Keratinocyte (primary cell): ENCODE results near the gene EPSTI1.

Experiments
- EZH2 ChIP-seq: IDR thresholded peaks from one replicate; pipeline ENCODE4 v1.6.1; 2012; ENCODE audit warnings: inconsistent platforms, mild to moderate bottlenecking, low read length, moderate library complexity
- TF ChIP-seq, protein P1 (sequence below), 3 experiments: IDR thresholded peaks in 1 of 3; conservative IDR thresholded peaks in 1 of 3; optimal IDR thresholded peaks in 1 of 3; 2 replicates in 2 of 3; 3 replicates in 1 of 3; pipeline versions ENCODE3 to v1.5.1; 2011; ENCODE audit warnings: low read length in 3 of 3, mild to moderate bottlenecking in 3 of 3, moderate library complexity in 2 of 3, control low read depth in 1 of 3, inconsistent platforms in 1 of 3; ENCODE audit not compliant: insufficient read depth in 2 of 3; ENCODE audit errors: extremely low read depth in 1 of 3

DNA sequence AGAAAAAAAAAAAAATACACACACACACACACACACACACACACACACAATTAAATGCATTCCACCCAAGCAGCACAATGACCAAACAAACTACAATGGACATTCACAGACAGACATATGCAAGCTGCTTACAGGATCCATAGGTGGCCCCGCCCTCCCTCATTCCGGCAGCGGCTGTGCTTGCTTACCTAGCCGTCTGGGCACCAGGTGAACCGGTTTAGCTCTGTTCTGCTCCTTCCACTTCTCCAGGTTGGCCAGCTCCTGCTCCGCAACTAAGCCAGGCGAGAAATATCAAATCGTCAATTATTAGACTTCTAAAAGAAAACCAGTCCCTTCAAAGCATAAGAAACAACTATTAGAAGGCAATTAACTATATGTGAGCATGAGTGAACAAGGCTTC lies 23.1 kb downstream of the EPSTI1 start:
- TF ChIP-seq, protein P1, sequence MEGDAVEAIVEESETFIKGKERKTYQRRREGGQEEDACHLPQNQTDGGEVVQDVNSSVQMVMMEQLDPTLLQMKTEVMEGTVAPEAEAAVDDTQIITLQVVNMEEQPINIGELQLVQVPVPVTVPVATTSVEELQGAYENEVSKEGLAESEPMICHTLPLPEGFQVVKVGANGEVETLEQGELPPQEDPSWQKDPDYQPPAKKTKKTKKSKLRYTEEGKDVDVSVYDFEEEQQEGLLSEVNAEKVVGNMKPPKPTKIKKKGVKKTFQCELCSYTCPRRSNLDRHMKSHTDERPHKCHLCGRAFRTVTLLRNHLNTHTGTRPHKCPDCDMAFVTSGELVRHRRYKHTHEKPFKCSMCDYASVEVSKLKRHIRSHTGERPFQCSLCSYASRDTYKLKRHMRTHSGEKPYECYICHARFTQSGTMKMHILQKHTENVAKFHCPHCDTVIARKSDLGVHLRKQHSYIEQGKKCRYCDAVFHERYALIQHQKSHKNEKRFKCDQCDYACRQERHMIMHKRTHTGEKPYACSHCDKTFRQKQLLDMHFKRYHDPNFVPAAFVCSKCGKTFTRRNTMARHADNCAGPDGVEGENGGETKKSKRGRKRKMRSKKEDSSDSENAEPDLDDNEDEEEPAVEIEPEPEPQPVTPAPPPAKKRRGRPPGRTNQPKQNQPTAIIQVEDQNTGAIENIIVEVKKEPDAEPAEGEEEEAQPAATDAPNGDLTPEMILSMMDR (optimal IDR thresholded peaks at IDR 0.05 in 1 of 3, IDR thresholded peaks at IDR 0.05 in 1 of 3, conservative IDR thresholded peaks at IDR 0.05 in 1 of 3; ENCODE audit: extremely low read depth in 1 of 3, insufficient read depth in 2 of 3, low read length in 3 of 3) = no peak
- no peak for TF ChIP-seq EZH2
